Measurements from ENCODE around the gene HAUS1.
"Not testable (repeated sequence)": the region's sequence is repeated elsewhere in the genome, so short reads cannot be mapped to it uniquely, and the experiment has no call there.

HAUS1 gene

DNA sequence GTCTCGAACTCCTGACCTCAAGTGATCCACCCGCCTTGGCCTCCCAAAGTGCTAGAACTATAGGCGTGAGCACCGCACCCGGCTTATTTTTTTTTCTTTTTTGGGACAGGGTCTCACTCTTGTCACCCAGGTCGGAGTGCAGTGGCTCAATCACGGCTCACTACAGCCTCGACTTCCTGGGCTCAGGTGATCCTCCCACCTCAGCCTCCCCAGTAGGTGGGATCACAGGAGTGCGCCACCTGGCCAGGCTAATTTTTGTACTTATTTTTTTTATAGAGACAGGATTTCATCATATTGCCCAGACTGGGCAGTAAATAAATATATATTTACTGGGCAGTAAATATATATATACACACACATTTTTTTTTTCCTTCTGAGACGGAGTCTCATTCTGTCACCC is 8.7 kb upstream of the HAUS1 start:
- DNase-seq = no peak

DNA sequence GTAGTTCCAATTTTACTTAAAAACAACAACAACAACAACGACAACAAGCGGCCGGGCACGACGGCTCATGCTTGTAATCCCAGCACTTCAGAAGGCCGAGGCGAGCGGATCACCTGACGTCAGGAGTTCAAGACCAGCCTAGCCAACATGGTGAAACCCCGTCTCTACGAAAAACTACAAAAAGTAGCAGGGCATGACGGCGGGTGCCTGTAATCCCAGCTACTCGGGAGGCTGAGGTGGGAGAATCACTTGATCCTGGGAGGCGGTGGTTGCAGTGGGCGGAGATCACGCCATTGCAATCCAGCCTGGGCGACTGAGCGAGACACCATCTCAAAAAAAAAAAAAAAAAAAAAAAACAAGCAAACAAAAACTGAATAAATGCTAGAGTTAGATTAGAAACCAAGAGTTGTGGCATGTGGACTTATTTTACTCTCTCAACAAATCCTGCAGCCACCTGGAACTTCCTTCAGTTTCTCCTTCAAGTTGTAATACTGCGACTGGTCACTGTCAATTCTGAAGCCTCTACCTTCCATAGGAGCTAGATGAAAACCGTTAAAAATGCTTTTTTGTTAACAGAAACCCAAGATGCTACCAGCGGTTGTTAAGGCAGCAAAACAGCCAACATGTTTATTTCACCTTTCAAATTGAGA is 7.4 kb upstream of the HAUS1 start:
- DNase-seq = no peak

GRCh38 chr18:46097431-46097800 is 6.8 kb upstream of the HAUS1 start:
- DNase-seq = no peak

GRCh38 chr18:46097801-46098615 is 6.2 kb upstream of the HAUS1 start, which contains the start of gene ATP5F1A:
ATP5F1A (minus strand) TSS chr18:46098296; CDS start chr18:46098231, 65 bp downstream.
- peak; percentile 84 for DNase-seq

DNA sequence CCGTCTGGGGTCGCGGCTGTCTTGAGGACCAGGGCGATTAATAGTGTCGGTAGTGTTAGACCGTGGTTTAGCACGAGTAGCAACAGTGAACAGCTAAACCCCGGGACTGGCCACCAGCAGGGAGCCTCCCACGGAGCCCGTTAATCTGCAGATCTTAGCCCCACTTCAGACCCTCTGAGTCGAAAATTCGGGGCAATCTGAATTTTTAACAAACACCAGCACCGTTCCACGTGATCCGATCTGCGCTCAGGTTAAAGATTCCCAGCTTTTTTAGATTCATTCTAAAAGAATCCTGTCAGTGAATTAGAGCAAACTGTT is 5.6 kb upstream of the HAUS1 start:
- no peak for DNase-seq

GRCh38 chr18:46099463-46099862 is 4.7 kb upstream of the HAUS1 start:
- no peak for DNase-seq

DNA sequence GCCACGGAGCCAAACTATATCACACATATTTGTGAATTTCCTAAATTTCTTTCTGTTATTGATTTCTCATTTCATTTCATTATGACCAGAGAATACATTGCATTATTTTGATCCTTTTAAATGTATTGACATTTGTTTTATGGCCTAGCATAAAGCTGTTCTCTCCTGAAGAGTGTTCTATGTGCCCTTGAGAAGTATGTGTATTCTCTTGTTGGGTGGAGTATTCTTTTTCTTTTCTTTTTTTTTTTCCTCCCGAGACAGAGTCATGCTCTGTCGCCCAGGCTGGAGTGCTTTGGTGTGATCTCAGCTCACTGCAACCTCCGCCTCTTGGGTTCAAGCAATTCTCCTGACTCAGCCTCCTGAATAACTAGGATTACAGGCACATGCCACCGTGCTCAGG is 5.2 kb downstream of the HAUS1 start:
- DNase-seq = no peak

- no peak for DNase-seq
Measured at GRCh38 chr18:46110406-46110805, 6.2 kb downstream of the HAUS1 start.

GRCh38 chr18:46113751-46114150 is 9.6 kb downstream of the HAUS1 start:
- DNase-seq = no peak

GRCh38 chr18:46126625-46127024 is 22.4 kb downstream of the HAUS1 start:
- not testable (repeated sequence) for DNase-seq

GRCh38 chr18:46130061-46130460 is 25.9 kb downstream of the HAUS1 start:
- no peak for DNase-seq

DNA sequence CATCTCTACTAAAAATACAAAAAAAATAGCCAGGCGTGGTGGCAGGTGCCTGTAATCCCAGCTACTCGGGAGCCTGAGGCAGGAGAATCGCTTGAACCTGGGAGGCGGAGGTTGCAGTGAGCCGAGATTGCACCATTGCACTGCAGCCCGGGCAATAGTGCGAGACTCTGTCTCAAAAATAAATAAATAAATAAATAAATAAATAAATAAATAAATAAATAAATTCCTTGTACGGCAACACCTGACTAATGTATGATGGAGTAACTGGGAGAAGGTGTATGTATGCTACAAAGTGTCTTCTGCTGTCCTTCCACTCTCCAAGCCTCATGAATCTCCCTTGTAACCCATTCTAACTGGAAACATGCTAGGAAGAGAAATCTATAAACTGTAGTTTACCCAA is 26.4 kb downstream of the HAUS1 start:
- DNase-seq = not testable (repeated sequence)

- DNase-seq = no peak
Measured at GRCh38 chr18:46133534-46133933, 29.3 kb downstream of the HAUS1 start.

- no peak for DNase-seq
Measured at GRCh38 chr18:46134920-46135675, 30.9 kb downstream of the HAUS1 start.

- DNase-seq = no peak
Measured at GRCh38 chr18:46140173-46140572, 36.0 kb downstream of the HAUS1 start.

GRCh38 chr18:46141199-46141598 is 37.0 kb downstream of the HAUS1 start:
- DNase-seq = no peak

DNA sequence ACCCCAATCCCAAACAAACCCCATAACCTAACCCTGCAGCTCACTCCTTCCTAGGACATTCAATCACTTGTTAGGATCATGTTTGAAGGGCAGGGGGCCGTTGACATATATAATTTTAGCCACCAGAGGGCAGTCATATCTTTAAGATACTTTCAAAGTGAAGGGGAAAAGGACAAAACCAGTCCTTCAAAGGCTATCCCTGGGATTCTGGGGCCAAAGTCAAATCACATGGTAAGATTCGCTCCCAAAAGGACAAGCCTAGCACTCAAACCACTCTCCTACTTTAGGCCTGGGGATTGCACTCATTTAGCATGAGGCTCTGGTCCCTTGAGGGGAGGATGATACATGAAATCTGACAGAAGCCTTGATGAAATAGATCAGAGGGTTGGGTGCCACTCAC is 44.6 kb downstream of the HAUS1 start:
- DNase-seq = no peak

GRCh38 chr18:46152436-46152807 is 48.2 kb downstream of the HAUS1 start:
- no peak for DNase-seq

DNA sequence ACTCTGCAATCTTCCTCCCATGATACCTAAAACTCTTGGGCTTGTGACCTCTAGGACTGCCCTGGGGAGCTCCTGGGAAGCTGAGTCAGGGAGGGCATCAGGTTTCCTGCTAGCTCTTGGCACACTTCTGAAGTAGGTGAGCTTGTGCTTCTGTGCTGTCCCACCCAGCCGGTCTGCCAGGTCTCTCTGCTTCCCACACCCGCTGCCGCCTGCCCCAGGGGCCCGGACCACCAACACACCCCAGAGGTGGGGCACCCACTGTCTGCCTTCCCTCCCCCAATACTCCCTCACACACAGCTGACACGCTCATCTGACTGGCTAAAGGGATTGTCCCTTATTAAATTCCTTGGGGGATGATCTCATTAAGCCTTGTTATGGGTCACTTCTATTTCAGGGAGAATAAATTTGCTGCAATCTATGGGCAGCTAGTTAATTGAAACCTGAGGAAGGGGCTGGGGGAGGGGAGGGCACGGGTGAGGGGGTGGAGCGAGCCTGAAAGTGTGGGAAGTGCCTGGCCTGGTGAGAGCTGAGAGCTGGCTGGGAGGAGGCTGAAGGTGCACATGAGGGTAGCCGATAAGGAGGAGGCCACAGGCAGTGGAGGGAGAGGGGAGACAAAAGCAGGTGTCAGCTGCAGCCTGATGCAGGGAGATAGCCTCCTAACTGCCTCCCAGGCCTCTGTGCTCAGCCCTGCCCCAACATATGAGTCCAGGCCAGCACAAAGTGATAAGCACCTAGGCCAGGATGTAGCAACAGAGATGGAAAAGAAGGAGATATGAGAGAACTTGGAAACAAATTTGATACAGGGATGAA is 48.8 kb downstream of the HAUS1 start:
- no peak for DNase-seq

DNA sequence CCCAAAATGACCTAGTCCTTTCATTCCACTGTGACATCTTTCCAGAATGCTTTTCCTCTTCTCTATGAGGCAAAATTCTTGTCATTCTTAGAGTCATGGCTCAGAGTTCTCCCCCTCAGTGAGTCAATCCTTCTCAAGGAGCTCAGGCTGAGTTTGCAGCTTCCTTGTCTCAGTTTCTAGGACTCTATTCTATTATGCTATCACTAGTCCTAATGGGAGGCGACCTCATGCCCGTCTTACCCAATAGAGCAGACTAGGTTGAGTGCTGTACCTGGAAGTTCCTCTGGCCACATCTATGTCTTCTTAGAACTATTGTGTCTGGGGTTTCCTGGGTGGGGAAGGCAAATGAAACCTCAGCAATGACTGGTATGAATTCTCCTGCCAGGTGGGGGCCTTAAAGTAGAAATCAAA is 51.5 kb downstream of the HAUS1 start:
- peak; percentile 37 for DNase-seq

GRCh38 chr18:46156124-46156745 is 52.0 kb downstream of the HAUS1 start:
- DNase-seq = peak; percentile 45

DNA sequence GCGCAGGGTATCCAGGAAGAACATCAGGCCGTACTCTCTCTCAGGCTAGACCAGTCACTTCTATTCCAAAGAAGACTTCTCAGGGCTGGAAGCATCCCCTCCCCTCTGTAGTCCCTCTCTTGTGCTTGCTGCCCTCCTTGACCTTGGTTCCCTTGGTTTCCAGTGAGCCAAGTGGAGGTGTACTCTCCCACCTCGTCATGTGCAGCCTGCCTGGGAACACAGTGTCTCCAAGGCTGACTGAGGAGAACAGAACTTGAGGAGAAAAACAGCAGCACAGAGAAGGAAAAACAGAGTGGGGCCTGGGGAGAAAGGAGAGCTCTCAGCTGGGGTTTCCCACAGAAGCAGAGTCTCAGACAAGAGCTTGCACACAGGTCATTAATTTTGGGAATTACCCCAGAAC is 52.7 kb downstream of the HAUS1 start:
- no peak for DNase-seq

DNA sequence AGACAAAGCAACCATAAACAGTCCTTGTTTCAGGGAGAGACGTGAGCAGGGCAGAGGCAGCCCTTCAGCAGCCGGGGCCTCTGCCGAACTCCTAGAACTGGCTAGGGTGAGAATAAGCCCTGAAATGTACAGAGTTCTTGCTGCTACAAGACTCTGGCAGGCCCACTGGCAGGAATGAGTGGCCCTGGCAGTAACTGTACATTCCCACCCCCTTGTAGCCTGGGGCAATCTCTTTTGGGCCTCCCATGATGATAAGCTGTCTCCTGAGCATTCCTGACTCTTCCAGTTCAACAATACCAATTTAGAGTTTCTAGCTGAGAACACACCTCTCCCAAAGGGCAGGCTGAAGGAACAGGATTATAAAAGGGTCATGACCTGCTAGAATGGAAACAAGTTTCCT is 54.3 kb downstream of the HAUS1 start:
- DNase-seq = no peak
